Measurements from ENCODE around the gene TSHZ3.

Gene TSHZ3

GRCh38 chr19:31285744-31286143 lies 63.5 kb downstream of the TSHZ3 start:
- DNase-seq: no peak

DNA sequence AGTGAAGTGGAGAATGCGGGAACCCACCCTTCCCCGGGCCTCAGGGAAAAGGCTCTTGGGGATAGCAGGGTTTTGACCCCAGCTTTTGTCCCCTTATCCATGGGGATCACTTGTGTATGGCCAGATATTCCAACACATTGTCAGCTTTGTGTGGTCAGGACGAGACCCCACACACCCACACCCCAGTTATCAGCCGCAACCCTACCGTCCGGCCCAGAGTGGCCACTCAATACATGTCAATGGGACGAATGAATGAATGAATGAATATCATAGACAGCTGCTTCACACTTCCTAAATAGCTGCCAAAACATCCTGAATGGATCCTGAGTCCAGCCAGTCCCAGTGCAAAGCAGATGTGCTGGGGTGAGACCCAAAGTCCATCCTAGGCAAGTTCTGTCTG lies 64.6 kb downstream of the TSHZ3 start:
- no peak for DNase-seq

DNA sequence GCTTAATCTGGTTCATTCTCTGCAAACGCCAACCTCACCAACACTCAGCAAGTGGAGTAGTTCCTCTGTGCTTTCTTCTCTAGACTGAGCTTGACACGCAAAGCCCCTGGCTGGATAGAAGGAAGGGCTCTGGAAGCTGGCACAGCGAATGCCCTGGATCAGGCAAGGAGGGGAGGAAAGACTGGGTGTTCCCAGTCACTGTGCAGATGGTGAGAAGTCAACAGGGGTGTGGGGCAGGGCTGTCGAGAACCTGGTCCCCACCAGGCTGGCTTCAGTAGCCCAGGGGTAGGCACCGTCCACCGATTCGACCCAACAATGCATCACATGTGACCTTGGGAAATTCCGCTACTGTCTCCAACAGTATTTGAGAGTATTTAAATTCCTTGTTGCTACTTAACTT lies 65.5 kb downstream of the TSHZ3 start:
- DNase-seq: no peak

DNA sequence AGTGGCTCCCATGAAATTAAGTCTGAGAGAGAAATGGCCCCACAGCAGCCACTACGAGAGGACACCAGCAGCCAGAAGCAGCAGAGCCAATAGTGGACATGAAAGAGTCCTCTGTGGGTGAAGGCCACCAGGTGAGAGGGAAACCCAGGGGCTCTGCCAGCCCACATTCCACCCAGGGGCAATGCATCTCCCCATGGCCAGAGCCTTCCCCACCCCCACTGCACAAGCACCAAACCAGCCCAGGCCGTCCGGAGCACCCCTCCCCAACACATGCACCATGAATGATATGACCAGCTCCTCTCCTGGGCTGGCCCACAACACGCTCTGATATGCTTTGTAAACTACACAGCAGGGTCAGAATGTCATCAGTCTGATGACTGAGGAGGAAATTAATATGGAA lies 66.9 kb downstream of the TSHZ3 start:
- no peak for DNase-seq

- DNase-seq: no peak
These were observed 68.8 kb downstream of the TSHZ3 start for GRCh38 chr19:31280287-31281006.

DNA sequence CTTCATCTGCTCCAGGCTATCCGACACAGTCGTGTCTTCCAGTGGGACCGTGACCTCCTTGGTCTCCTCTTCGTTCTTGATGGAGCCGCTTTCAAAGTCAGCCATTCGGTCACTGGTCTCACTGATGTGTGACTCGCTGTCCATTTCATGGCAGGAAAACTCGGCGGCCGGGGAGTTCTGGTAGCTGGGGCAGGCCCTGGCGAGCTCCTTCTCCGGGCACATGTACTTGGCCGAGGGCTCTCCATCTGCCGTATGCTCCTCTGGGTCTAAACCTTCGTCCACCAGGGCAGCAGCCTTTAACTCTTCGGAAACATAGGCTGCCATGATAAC lies 69.8 kb downstream of the TSHZ3 start:
- no peak for DNase-seq

- DNase-seq: no peak
These were observed 70.4 kb downstream of the TSHZ3 start for GRCh38 chr19:31278555-31279435.

DNA sequence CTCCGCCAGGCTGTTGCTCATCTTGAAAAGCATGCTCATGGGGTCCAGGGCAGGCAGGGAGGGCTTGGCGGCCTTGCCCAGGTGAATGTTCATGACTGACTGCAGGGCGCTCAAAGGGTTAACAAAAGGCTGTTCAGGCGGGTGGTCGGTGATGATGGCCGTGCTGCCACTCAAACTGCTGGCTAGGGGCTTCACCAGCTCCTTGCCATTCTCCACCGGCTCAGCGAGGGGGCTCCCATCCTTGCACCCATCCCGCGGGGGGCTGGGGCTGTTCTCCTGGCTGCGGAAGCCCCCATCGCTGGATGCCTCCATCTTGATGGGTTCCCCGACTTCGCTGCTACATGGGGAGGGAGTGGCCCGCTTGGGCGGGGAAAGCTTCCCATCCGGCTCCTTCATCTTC lies 71.7 kb downstream of the TSHZ3 start:
- DNase-seq: no peak

DNA sequence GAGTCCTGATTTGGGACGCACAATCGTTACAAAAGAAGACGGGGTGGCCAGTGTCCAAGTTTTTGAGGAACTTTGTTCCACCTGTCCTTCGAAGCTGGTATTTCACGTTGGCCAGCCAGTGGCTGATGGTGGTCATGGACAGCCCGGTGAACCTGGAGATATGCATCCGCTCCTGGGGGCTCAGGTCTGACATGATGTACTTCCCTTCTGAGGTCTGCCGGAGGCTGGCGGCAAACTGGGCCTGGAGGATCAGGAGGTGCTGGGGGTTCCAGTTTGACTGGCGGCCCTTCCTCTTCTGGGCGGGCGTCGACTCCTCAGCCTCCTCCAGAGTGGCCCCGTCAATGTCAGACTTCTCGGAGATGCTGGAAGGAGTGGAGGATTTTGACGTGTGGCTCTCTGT lies 72.4 kb downstream of the TSHZ3 start:
- DNase-seq: no peak

- no peak for DNase-seq
These were observed 74.2 kb downstream of the TSHZ3 start for GRCh38 chr19:31275068-31275334.

DNA sequence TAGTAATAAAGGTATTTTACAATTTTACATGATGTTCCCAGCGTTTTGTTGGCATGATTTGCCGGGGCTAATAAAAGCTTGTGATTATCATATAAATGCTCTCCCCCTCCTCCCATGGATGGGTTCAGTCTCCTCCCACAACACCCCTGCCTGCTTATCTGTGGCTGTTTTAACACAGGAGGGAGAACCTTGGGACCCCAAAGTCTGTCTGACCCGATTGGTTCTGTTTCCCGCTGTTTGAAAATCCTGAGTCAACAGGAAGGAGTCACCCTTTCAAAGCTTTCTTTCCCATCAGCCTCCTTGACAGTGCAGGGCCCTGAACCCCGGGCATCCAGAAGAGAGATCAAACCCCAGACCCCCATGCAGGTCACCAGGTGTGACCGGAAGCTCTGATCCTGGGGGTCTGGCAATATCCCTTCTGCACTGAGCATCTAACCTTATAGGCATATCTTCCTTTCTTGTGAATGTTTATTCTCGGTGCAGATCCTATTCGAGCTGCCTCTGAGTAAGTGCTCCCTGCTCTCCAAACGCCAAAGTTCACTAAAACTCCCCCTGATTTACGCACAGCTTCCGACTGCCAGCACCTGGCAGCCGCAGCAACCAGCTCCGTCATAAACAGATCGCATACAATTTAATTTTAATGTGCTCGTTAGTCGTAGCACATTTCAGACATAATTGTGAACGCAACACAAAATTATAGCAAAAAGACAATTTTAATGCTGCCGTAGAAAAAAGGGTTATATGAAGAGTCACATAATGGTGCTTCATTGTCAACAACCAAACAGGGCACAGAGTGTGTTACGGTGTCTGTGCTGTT lies 74.8 kb downstream of the TSHZ3 start:
- no peak for DNase-seq

DNA sequence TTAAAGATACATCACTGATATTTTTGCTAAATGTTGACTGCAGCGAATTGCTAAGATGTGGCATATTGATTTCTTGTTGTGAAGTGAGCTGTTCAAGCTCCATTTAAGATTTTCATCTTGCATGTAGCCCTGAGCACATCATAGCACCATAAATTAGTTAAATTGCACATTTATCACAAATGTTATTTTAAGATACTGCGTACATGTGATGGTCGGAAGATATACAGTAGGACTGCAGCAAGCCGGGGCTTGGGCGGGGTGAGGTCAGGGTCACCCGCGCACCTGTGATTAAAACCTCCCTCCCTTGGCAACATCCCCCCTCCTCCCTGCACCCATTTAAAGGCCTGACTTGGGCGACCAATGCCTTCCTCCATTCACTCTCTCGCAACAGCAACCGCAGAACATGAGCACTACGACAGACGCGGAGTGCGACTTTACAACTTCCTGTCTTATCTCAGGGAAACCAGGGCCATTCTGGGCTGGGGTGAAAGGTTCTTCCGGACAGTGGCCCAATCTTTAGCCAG lies 76.6 kb downstream of the TSHZ3 start:
- DNase-seq: no peak

GRCh38 chr19:31271306-31271911 lies 77.8 kb downstream of the TSHZ3 start:
- no peak for DNase-seq

- DNase-seq: peak; percentile 12
These were observed 78.3 kb downstream of the TSHZ3 start for GRCh38 chr19:31270897-31271296.

- no peak for DNase-seq
These were observed 79.7 kb downstream of the TSHZ3 start for GRCh38 chr19:31269425-31270127.

DNA sequence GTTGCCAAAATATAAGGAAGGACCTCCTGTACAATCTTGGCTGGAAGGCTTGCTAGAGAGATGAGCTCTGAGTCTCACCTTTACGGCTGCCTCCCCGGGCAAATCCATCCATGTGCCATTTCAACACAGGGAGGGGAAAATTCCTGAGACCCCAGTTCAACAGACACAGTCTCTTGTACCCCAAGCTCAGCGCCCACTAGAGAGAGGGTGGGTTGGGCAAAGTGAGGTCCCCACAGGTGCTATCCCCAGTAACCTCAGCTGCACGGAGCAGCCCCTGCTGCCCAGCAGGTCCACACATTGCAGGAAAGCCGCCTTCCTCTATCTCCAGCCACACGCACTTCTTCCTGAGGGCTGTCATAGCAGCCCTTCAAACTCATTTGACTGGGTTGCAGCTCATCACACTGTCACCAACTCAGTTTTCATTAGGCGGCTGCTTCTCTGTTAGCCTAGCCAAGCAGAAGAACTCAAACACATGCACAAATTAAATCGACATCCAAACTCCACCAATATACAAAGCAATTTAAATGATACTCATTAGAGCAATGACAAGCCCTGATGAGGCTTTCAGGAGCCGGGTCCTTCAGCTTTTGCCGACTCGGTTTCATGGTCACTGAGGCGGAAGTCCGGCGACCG lies 80.4 kb downstream of the TSHZ3 start:
- no peak for DNase-seq

GRCh38 chr19:31266731-31267130 lies 82.5 kb downstream of the TSHZ3 start:
- no peak for DNase-seq

GRCh38 chr19:31266196-31266595 lies 83.0 kb downstream of the TSHZ3 start:
- DNase-seq: no peak

DNA sequence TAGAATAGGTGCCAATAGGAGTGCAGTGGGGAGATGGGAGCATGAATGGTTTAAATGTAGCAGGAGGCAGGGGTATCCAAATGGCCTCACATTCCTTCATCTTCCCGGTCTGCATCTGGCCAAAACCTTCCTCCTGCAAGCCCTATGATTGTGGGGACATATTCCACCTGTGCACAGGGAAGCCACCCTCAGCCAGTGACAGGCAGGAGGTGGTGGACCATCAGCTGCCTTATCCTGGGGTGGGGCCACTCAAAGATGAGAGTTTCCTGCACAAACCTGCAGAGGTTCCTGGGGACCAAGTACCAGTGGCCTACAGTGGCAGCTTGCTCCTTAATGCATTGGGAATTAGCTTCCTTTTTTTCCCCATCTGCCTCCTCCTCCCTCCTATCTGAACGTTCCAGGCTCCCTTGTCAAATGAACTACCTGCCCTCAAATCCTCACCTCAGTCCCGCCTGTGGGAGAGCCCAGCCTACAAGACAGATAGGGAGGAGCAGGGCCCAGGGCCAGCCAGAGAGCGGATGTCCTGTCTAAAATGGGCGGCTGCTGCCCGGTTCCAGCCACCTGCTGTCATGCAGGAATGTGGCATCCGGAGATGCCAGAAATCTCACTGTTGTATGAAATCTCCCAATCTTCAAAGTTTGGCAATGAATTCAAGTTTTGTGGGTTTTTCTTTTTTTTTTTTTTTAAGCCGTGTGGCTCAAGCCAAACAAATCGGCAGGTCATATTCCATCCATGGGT lies 85.0 kb downstream of the TSHZ3 start:
- no peak for DNase-seq

DNA sequence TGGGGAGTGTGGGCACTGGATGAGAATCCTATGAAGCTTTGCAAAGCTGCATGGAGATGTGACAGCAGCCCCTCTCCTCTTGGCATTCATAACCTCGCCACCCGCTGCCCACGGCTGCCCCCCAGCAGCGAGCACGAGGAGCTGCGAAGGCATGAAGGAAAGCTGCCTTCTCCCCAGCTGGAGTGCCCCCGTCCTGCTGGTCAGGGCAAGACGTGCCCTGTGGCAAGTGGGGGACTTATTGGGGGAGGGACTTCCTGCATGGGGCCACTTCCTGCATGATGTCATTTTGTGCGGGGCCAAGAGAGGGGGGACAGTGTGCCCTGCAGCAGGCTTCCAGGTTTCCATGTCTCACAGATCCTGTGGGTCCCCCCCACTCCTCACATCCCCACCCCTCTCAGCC lies 85.9 kb downstream of the TSHZ3 start:
- DNase-seq: no peak

- DNase-seq: no peak
These were observed 86.5 kb downstream of the TSHZ3 start for GRCh38 chr19:31262725-31263191.

Measured in NCI-H226 (cell line).